GM12878 (cell line): Measurements from ENCODE around the gene VAV2.
A peak's percentile ranks its signal among the peaks of the same experiment; 100 is the strongest.

Source experiments
- ASH2L ChIP-seq: fragments of 300-600, 200-600 bp; sonication (generic); IDR thresholded peaks from 2 replicates; pipeline ENCODE4 v1.6.1; 2017; ENCODE audit warnings: low read depth, mild to moderate bottlenecking, borderline replicate concordance
- EZH2 ChIP-seq: IDR thresholded peaks from 2 replicates; pipeline ENCODE4 v1.6.1; 2012; ENCODE audit warnings: low read depth, mild to moderate bottlenecking, control low read depth, inconsistent platforms, low read length, borderline replicate concordance; ENCODE audit not compliant: control insufficient read depth
- POLR2AphosphoS5 ChIP-seq: IDR thresholded peaks from 2 replicates; pipeline ENCODE4 v1.6.1; 2011; ENCODE audit warnings: mild to moderate bottlenecking, low read length, inconsistent platforms
- RAD21 ChIP-seq: IDR thresholded peaks from 2 replicates; pipeline ENCODE4 v1.6.1; 2011; ENCODE audit warnings: mild to moderate bottlenecking, low read depth, low read length, moderate library complexity; ENCODE audit not compliant: insufficient read depth
- TF ChIP-seq, protein P1 (sequence below), 3 experiments: IDR thresholded peaks in 2 of 3; conservative IDR thresholded peaks in 1 of 3; 2 replicates each; pipeline ENCODE4 v1.5.1; 2011; ENCODE audit warnings: low read depth in 3 of 3, low read length in 3 of 3, mild to moderate bottlenecking in 3 of 3, control low read depth in 2 of 3, moderate library complexity in 2 of 3, inconsistent platforms in 1 of 3, mixed read lengths in 1 of 3; ENCODE audit not compliant: control insufficient read depth in 2 of 3, insufficient read depth in 1 of 3; ENCODE audit errors: extremely low read depth in 1 of 3
- TF ChIP-seq, protein P2 (sequence below): IDR thresholded peaks from 2 replicates; pipeline ENCODE4 v1.6.1; 2011; ENCODE audit warnings: mild to moderate bottlenecking, low read depth, low read length, moderate library complexity; ENCODE audit not compliant: insufficient replicate concordance

DNA sequence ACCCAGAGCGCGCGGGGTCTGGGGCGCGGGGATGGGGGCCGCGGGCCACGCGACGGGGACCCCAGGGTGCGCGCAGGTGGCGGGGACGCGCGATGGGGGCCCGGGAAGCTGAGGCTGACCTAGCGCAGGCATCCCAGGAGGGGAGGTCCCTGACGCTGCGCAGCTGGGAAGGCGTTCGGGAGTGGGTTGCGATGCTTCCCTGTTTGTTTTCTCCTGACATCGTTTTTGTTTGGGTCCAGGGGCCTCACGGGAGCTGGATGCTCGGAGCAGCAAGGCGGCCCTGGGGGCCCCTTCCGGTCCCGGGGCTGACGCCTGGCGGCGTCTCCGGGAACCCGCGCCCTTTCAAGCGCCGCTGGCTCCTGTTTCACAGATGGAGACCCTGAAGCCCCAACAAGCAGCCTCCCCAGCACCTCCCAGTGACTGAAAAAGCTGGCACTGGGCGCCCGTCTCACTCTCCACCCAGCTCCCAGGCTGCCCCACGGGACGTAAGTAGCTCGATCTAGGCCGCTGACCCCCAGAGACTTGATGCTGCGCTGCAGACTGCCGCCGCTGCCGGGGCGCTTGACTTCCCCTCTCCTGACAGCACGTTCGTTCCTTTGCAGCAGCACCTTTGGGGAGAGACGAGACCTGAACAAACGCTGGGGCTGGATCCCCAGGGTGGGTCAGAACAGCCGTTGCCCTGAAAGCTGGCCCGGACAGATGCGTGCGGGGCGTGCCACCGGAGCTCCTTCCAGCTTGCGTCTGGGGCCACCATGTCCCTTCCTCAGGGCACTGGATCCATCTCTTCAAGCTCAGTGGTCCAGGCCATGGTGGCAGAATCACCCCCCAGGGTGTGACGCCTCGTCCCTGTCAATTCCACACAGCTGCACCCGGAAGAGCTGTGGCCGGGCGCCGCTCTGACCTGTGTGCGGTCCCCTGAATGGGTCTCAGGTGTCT is 33.8 kb upstream of the VAV2 start:
- TF ChIP-seq, protein P1, sequence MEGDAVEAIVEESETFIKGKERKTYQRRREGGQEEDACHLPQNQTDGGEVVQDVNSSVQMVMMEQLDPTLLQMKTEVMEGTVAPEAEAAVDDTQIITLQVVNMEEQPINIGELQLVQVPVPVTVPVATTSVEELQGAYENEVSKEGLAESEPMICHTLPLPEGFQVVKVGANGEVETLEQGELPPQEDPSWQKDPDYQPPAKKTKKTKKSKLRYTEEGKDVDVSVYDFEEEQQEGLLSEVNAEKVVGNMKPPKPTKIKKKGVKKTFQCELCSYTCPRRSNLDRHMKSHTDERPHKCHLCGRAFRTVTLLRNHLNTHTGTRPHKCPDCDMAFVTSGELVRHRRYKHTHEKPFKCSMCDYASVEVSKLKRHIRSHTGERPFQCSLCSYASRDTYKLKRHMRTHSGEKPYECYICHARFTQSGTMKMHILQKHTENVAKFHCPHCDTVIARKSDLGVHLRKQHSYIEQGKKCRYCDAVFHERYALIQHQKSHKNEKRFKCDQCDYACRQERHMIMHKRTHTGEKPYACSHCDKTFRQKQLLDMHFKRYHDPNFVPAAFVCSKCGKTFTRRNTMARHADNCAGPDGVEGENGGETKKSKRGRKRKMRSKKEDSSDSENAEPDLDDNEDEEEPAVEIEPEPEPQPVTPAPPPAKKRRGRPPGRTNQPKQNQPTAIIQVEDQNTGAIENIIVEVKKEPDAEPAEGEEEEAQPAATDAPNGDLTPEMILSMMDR (IDR thresholded peaks at IDR 0.05 in 2 of 3, conservative IDR thresholded peaks at IDR 0.05 in 1 of 3; ENCODE audit: control insufficient read depth in 2 of 3, extremely low read depth in 1 of 3, insufficient read depth in 1 of 3, low read depth in 3 of 3, low read length in 3 of 3) = peak; percentile 18 to 40 (median 21); a peak in 4 of 6 replicates
- TF ChIP-seq ASH2L (no peak), EZH2 (no peak), RAD21 (no peak), POLR2AphosphoS5 (no peak)
- TF ChIP-seq, protein P2, sequence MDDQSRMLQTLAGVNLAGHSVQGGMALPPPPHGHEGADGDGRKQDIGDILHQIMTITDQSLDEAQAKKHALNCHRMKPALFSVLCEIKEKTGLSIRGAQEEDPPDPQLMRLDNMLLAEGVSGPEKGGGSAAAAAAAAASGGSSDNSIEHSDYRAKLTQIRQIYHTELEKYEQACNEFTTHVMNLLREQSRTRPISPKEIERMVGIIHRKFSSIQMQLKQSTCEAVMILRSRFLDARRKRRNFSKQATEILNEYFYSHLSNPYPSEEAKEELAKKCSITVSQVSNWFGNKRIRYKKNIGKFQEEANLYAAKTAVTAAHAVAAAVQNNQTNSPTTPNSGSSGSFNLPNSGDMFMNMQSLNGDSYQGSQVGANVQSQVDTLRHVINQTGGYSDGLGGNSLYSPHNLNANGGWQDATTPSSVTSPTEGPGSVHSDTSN = no peak
